C4-2B (cell line): Measurements from ENCODE around the gene KCNQ1.

Experiments used
- ZFX ChIP-seq: fragments of 450-650 bp; IDR thresholded peaks from 2 replicates; pipeline ENCODE4 v1.6.1; 2017
- TF ChIP-seq, protein P1 (sequence below): fragments of 450-650 bp; conservative IDR thresholded peaks from 2 replicates; pipeline ENCODE4 v1.5.1; 2017; ENCODE audit warnings: mild to moderate bottlenecking

DNA sequence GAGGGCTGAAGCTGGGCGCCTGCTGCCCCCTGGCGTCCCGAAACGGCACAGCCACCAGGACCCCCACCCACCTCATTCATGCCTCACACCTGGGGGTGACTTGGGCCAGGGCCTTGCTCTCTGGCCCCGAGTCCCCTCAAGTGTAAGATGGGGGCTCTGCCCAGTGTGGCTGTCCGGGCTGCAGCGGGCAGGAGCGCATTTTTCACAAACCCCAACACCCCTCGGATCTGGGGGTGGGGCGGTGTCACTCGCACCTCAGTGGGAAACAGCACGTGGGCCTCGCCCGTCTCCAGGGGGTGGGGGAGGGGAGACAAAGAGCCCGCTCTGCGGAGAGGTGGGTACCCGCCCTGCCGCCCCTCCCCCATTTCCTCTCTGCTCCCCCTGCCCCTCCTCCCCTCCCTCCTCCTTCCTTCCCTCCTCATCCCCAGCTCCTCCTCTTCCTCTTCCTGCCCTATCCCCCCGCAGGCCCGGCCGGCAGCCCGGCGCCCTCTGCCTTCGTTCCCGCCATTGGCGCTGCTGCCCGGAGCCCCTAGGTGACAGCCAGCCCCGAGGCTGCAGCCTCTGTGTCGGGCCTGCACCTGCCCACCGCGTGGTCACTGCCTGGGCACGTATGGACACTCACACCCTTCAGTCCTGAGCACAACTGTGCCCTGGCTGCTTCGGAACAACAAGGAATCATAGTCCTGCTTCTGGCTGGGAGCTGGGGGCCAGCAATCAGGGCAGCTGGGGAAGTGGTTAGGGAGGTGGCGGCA is 447.6 kb downstream of the KCNQ1 start:
- TF ChIP-seq, protein P1, sequence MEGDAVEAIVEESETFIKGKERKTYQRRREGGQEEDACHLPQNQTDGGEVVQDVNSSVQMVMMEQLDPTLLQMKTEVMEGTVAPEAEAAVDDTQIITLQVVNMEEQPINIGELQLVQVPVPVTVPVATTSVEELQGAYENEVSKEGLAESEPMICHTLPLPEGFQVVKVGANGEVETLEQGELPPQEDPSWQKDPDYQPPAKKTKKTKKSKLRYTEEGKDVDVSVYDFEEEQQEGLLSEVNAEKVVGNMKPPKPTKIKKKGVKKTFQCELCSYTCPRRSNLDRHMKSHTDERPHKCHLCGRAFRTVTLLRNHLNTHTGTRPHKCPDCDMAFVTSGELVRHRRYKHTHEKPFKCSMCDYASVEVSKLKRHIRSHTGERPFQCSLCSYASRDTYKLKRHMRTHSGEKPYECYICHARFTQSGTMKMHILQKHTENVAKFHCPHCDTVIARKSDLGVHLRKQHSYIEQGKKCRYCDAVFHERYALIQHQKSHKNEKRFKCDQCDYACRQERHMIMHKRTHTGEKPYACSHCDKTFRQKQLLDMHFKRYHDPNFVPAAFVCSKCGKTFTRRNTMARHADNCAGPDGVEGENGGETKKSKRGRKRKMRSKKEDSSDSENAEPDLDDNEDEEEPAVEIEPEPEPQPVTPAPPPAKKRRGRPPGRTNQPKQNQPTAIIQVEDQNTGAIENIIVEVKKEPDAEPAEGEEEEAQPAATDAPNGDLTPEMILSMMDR: peak; percentile 97
- TF ChIP-seq ZFX: no peak
